Neural progenitor cell (in vitro differentiated cells): ENCODE data around the gene UCP3. TPM values are rescaled to one million over a fixed set of nuclear protein-coding genes. Genes with fewer than 3 reads are reported as not detected.

Source experiments
- DNase-seq: peaks from one replicate; pipeline ENCODE4 v3.0.0-alpha.2; 2016; ENCODE audit warnings: low spot score
- H2AFZ ChIP-seq: fragments of 200-600 bp; sonication (generic); replicated peaks from 2 replicates; pipeline ENCODE4 v1.6.1; 2016; ENCODE audit warnings: antibody characterized with exemption
- H3F3A ChIP-seq: fragments of 200-600 bp; sonication (generic); 2 replicates; pipeline ENCODE4 v1.6.1; 2016; ENCODE audit warnings: antibody characterized with exemption, low read depth
- H3K27ac ChIP-seq: fragments of 200-600 bp; sonication (generic); 2 replicates; pipeline ENCODE4 v1.5.1; 2016; ENCODE audit warnings: mild to moderate bottlenecking
- H3K27me3 ChIP-seq: fragments of 200-600 bp; sonication (generic); 2 replicates; pipeline ENCODE4 v1.6.1; 2016; ENCODE audit warnings: mild to moderate bottlenecking, moderate library complexity
- H3K36me3 ChIP-seq: fragments of 200-600 bp; sonication (generic); 2 replicates; pipeline ENCODE4 v1.5.1; 2016
- H3K4me1 ChIP-seq: fragments of 200-600 bp; sonication (generic); 2 replicates; pipeline ENCODE4 v1.6.1; 2016; ENCODE audit warnings: mixed run types
- H3K4me2 ChIP-seq: fragments of 200-600 bp; sonication (generic); 2 replicates; pipeline ENCODE4 v1.6.1; 2016
- H3K4me3 ChIP-seq: fragments of 200-600 bp; sonication (generic); 2 replicates; pipeline ENCODE4 v1.5.1; 2016
- H3K79me2 ChIP-seq: fragments of 200-600 bp; sonication (generic); 2 replicates; pipeline ENCODE4 v1.6.1; 2016; ENCODE audit warnings: low read depth
- H3K9ac ChIP-seq: fragments of 200-600 bp; sonication (generic); 2 replicates; pipeline ENCODE4 v1.6.1; 2016
- H3K9me3 ChIP-seq: fragments of 200-600 bp; sonication (generic); 2 replicates; pipeline ENCODE4 v1.5.1; 2016; ENCODE audit warnings: low read depth
- H4K20me1 ChIP-seq: fragments of 200-600 bp; sonication (generic); 2 replicates; pipeline ENCODE4 v1.6.1; 2016; ENCODE audit warnings: low read depth
- H3K27ac Mint-ChIP-seq: 3 replicates; pipeline ENCODE4 v1.8.0; 2021; ENCODE audit warnings: mixed read lengths
- H3K27me3 Mint-ChIP-seq: 2 replicates; pipeline ENCODE4 v1.8.0; 2022; ENCODE audit warnings: low read depth, mild to moderate bottlenecking, inconsistent platforms, moderate library complexity, mixed read lengths; ENCODE audit not compliant: insufficient read depth
- H3K36me3 Mint-ChIP-seq: 3 replicates; pipeline ENCODE4 v1.8.0; 2021; ENCODE audit warnings: mixed read lengths
- H3K4me1 Mint-ChIP-seq: 3 replicates; pipeline ENCODE4 v1.8.0; 2021; ENCODE audit warnings: mixed read lengths
- H3K4me3 Mint-ChIP-seq: 3 replicates; pipeline ENCODE4 v1.8.0; 2021; ENCODE audit warnings: mild to moderate bottlenecking, moderate library complexity, mixed read lengths
- H3K9me3 Mint-ChIP-seq: 3 replicates; pipeline ENCODE4 v1.8.0; 2020; ENCODE audit warnings: mixed read lengths
- CTCF ChIP-seq: fragments of 200-600 bp; sonication (generic); IDR thresholded peaks from 2 replicates; pipeline ENCODE4 v1.5.1; 2017; ENCODE audit warnings: antibody characterized with exemption, mild to moderate bottlenecking
- EZH2 ChIP-seq: fragments of 200-600 bp; sonication (generic); IDR thresholded peaks from 2 replicates; pipeline ENCODE4 v1.6.1; 2017; ENCODE audit warnings: antibody characterized with exemption, mild to moderate bottlenecking, moderate library complexity
- EZH2phosphoT487 ChIP-seq: fragments of 200-600 bp; sonication (generic); IDR thresholded peaks from 2 replicates; pipeline ENCODE4 v1.6.1; 2017; ENCODE audit warnings: antibody characterized with exemption
- total RNA-seq: library from RNA; depleted of rRNA; stranded (reverse); fragments of >200 nt; gene quantifications from 2 replicates; pipeline ENCODE4 v1.2.3, GENCODE V29; 2015; ENCODE audit warnings: low replicate concordance

UCP3 gene
- 1.5 TPM in 1 of 2 replicates, not detected in the other for total RNA-seq

GRCh38 chr11:74008373-74009229, at the start of gene UCP3:
Gene UCP3 (minus strand): TSS chr11:74009085. CDS start chr11:74007042, 2,043 bp downstream.
- Histone ChIP-seq H3K27me3 (no peaks in the 10 kb centered on the region), H3K4me3 (no peak within 1 kb of the TSS), H3F3A (no peaks in the 10 kb centered on the region), H3K4me1 (no peaks in the 10 kb centered on the region), H3K9me3 (no peaks in the 10 kb centered on the region), H3K27ac (no peak within 1 kb of the TSS), H3K9ac (no peak within 1 kb of the TSS), H3K4me2 (no peak within 1 kb of the TSS), H3K36me3 (no peaks in the 10 kb centered on the region), H2AFZ (no peak within 1 kb of the TSS), H3K79me2 (no peaks in the 10 kb centered on the region), H4K20me1 (no peaks in the 10 kb centered on the region)
- H3K4me1 Mint-ChIP-seq = peaks cover 2% of the 10 kb centered on the region
- no peak within 1 kb of the TSS for H3K4me3 Mint-ChIP-seq
- no peaks in the 10 kb centered on the region for H3K9me3 Mint-ChIP-seq
- TF ChIP-seq EZH2phosphoT487 (no peak), EZH2 (no peak), CTCF (no peak)
- H3K27me3 Mint-ChIP-seq = peaks cover 4% of the 10 kb centered on the region
- peaks cover 11% of the 10 kb centered on the region for H3K36me3 Mint-ChIP-seq
- DNase-seq = no peak
- H3K27ac Mint-ChIP-seq = no peak within 1 kb of the TSS

GRCh38 chr11:74057249-74058151, 48.6 kb upstream of the UCP3 start:
- H2AFZ ChIP-seq = no peak overlapping the region
- no peaks in the 10 kb centered on the region for H3K9me3 ChIP-seq
- Mint-ChIP-seq H3K27me3 (no peaks in the 10 kb centered on the region), H3K4me3 (no peak overlapping the region), H3K27ac (no peak overlapping the region), H3K4me1 (no peaks in the 10 kb centered on the region), H3K36me3 (peaks cover 20% of the 10 kb centered on the region), H3K9me3 (no peaks in the 10 kb centered on the region)
- no peaks in the 10 kb centered on the region for H3K36me3 ChIP-seq
- H3K9ac ChIP-seq = no peak overlapping the region
- no peak for DNase-seq
- no peaks in the 10 kb centered on the region for H3K79me2 ChIP-seq
- no peak overlapping the region for H3K4me3 ChIP-seq
- no peaks in the 10 kb centered on the region for H3F3A ChIP-seq
- no peaks in the 10 kb centered on the region for H4K20me1 ChIP-seq
- H3K4me2 ChIP-seq = no peak overlapping the region
- H3K27me3 ChIP-seq = no peaks in the 10 kb centered on the region
- TF ChIP-seq EZH2phosphoT487 = no peak
- no peak for TF ChIP-seq EZH2
- no peak for TF ChIP-seq CTCF
- no peak overlapping the region for H3K27ac ChIP-seq
- H3K4me1 ChIP-seq = no peaks in the 10 kb centered on the region

- Histone ChIP-seq H3K27me3 (no peaks in the 10 kb centered on the region), H3K4me3 (no peak overlapping the region), H3K36me3 (no peaks in the 10 kb centered on the region), H3K4me1 (no peaks in the 10 kb centered on the region), H3K27ac (no peak overlapping the region), H2AFZ (no peak overlapping the region), H3K9ac (no peak overlapping the region), H4K20me1 (no peaks in the 10 kb centered on the region), H3F3A (no peaks in the 10 kb centered on the region), H3K4me2 (no peak overlapping the region), H3K79me2 (no peaks in the 10 kb centered on the region), H3K9me3 (no peaks in the 10 kb centered on the region)
- Mint-ChIP-seq H3K36me3 (peaks cover 12% of the 10 kb centered on the region), H3K9me3 (no peaks in the 10 kb centered on the region), H3K27me3 (no peaks in the 10 kb centered on the region), H3K27ac (no peak overlapping the region), H3K4me3 (no peak overlapping the region), H3K4me1 (no peaks in the 10 kb centered on the region)
- TF ChIP-seq CTCF (no peak), EZH2 (no peak), EZH2phosphoT487 (no peak)
- DNase-seq = no peak
Measured at GRCh38 chr11:74055938-74056337, 47.1 kb upstream of the UCP3 start.
